Measurements from ENCODE around the gene RPRD1B.
"Not testable (repeated sequence)": the region's sequence is repeated elsewhere in the genome, so short reads cannot be mapped to it uniquely, and the experiment has no call there.

The RPRD1B gene

GRCh38 chr20:38073307-38074071 is 39.9 kb downstream of the RPRD1B start:
- DNase-seq (ENCODE audit: low read depth): no peak

- no peak for DNase-seq (ENCODE audit: low read depth)
Observed at GRCh38 chr20:38075161-38075998, 41.8 kb downstream of the RPRD1B start.

GRCh38 chr20:38076548-38076947 is 43.0 kb downstream of the RPRD1B start:
- no peak for DNase-seq (ENCODE audit: low read depth)

GRCh38 chr20:38078084-38078483 is 44.5 kb downstream of the RPRD1B start:
- no peak for DNase-seq (ENCODE audit: low read depth)

GRCh38 chr20:38079353-38079752 is 45.8 kb downstream of the RPRD1B start:
- no peak for DNase-seq (ENCODE audit: low read depth)

GRCh38 chr20:38081575-38081974 is 48.0 kb downstream of the RPRD1B start:
- DNase-seq (ENCODE audit: low read depth): no peak

GRCh38 chr20:38082894-38083293 is 49.3 kb downstream of the RPRD1B start:
- DNase-seq (ENCODE audit: low read depth): no peak

- DNase-seq (ENCODE audit: low read depth): no peak
Observed at GRCh38 chr20:38083338-38084048, 49.9 kb downstream of the RPRD1B start.

GRCh38 chr20:38084425-38084951 is 50.9 kb downstream of the RPRD1B start:
- DNase-seq (ENCODE audit: low read depth): no peak

GRCh38 chr20:38085026-38085425 is 51.5 kb downstream of the RPRD1B start:
- no peak for DNase-seq (ENCODE audit: low read depth)

- no peak for DNase-seq (ENCODE audit: low read depth)
Observed at GRCh38 chr20:38089500-38089899, 56.0 kb downstream of the RPRD1B start.

GRCh38 chr20:38090061-38090460 is 56.5 kb downstream of the RPRD1B start:
- DNase-seq (ENCODE audit: low read depth): no peak

GRCh38 chr20:38091441-38092216 is 58.1 kb downstream of the RPRD1B start:
- DNase-seq (ENCODE audit: low read depth): no peak

GRCh38 chr20:38092260-38092857 is 58.8 kb downstream of the RPRD1B start:
- no peak for DNase-seq (ENCODE audit: low read depth)

GRCh38 chr20:38092915-38093314 is 59.4 kb downstream of the RPRD1B start:
- no peak for DNase-seq (ENCODE audit: low read depth)

- no peak for DNase-seq (ENCODE audit: low read depth)
Observed at GRCh38 chr20:38093641-38094077, 60.1 kb downstream of the RPRD1B start.

GRCh38 chr20:38094373-38094891 is 60.9 kb downstream of the RPRD1B start:
- DNase-seq (ENCODE audit: low read depth): no peak

- DNase-seq (ENCODE audit: low read depth): no peak
Observed at GRCh38 chr20:38095017-38095686, 61.6 kb downstream of the RPRD1B start.

GRCh38 chr20:38098952-38099351 is 65.4 kb downstream of the RPRD1B start:
- DNase-seq (ENCODE audit: low read depth): no peak

- not testable (repeated sequence) for DNase-seq (ENCODE audit: low read depth)
Observed at GRCh38 chr20:38102206-38102605, 68.7 kb downstream of the RPRD1B start.
